GM12865 (cell line): ENCODE data around the gene TBATA.

Experiments
- DNase-seq: peaks from one replicate; pipeline ENCODE4 v3.0.0; 2010; ENCODE audit warnings: low read depth
- H3K4me3 ChIP-seq: 2 replicates; pipeline ENCODE4 v1.5.1; 2011; ENCODE audit warnings: mild to moderate bottlenecking, low read depth, low read length, control low read depth
- CTCF ChIP-seq: IDR thresholded peaks from 2 replicates; pipeline ENCODE4 v1.5.1; 2011; ENCODE audit warnings: low read length, control low read depth, low read depth, inconsistent platforms; ENCODE audit not compliant: insufficient read depth; ENCODE audit errors: missing control alignments

The TBATA gene

DNA sequence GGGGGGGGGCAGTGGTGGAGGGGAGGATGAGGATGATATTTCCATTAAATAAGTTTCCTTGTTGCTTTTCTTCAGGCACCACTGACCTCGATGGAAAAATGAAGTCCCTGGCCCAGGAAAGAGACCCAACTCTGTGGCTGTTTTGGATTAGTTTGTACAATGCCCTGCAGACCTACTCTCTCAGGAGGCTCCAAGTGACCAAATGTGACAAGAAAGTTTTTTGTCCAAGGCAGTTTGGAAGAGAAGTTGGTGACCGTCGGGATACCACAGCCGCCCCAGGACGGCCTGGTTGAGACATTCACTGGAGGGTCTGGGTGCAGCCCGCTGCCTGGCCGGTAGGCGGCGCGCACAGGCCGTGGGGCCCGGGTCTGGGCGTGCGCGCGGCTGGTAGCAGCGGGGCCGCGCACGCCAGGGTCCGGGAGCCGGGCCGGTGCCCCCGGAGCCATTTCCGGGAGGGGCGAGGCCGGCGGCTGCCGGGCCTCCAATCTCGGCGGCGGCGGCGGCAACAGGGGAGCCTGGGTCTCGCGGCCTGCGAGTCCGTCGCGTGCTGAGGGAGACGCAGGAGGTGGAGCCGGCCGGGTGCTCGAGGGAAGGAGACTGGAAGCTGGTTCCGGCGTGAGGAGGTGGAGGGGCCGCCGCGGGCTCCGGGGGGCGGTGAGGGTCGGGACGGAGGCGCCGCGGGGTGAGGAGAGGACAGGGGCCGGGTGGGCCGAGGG, 30.5 kb upstream of the TBATA start, which contains the start of gene SGPL1:
Gene SGPL1, plus strand, starts transcription at position 445 of the 716 bp plus-strand sequence. CDS start 906 bp downstream, outside the sequence.
- peak; percentile 89 for DNase-seq
- peak within 1 kb of the TSS; percentile 67 for H3K4me3 ChIP-seq
- peak; percentile 95 for TF ChIP-seq CTCF

DNA sequence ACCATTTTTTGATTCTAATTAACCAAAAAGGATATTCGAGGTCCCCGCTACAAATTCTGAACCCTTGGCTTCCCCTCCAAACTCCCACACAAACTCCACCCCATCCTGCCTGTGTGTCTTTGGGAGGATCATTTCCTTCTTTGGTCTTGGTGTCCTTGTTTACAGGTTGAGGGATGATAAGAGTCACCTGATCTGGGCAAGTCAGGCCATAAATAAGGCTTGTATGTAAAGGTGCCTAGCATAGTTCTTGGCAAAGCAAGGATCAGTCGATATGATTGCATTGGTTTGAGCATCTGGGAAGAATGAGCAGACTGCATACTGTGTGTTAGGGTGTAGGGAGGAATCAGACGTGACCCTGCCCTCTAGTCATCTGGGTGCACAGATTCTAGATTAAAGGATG, 28.9 kb upstream of the TBATA start:
- TF ChIP-seq CTCF: no peak
- H3K4me3 ChIP-seq: no peak overlapping the region
- no peak for DNase-seq

GRCh38 chr10:70812814-70813213, 27.6 kb upstream of the TBATA start:
- no peak for DNase-seq
- TF ChIP-seq CTCF: no peak
- H3K4me3 ChIP-seq: no peak overlapping the region

GRCh38 chr10:70811881-70812280, 26.7 kb upstream of the TBATA start:
- TF ChIP-seq CTCF: no peak
- DNase-seq: no peak

GRCh38 chr10:70810967-70811366, 25.8 kb upstream of the TBATA start:
- DNase-seq: no peak
- no peak overlapping the region for H3K4me3 ChIP-seq
- TF ChIP-seq CTCF: no peak

More at GRCh38 chr10:70811881-70812280, 26.7 kb upstream of the TBATA start:
- H3K4me3 ChIP-seq: no peak overlapping the region

GRCh38 chr10:70809726-70810125, 24.5 kb upstream of the TBATA start:
- no peak for TF ChIP-seq CTCF
- no peak overlapping the region for H3K4me3 ChIP-seq
- no peak for DNase-seq
